SU-DHL-6 (cell line): ENCODE results near the gene OR2S2.

Experiments used
- H2AFZ ChIP-seq: fragments of 200-600 bp; sonication (generic); 2 replicates; pipeline ENCODE4 v1.6.1; 2014; ENCODE audit warnings: low read depth, mild to moderate bottlenecking, moderate library complexity, mixed read lengths, antibody characterized with exemption, low read length; ENCODE audit not compliant: severe bottlenecking
- H3F3A ChIP-seq: fragments of 200-600 bp; shearing (Covaris generic); 2 replicates; pipeline ENCODE4 v1.6.0; 2016; ENCODE audit warnings: antibody characterized with exemption, mild to moderate bottlenecking; ENCODE audit not compliant: insufficient read depth
- H3K27ac ChIP-seq: fragments of 200-600 bp; sonication (generic); 2 replicates; pipeline ENCODE4 v1.5.1; 2016; ENCODE audit warnings: low read depth, mild to moderate bottlenecking, low read length, moderate library complexity, mixed read lengths
- H3K27me3 ChIP-seq: fragments of 200-600 bp; sonication (generic), shearing (Covaris generic); 2 replicates; pipeline ENCODE4 v1.6.0; 2014; ENCODE audit warnings: mild to moderate bottlenecking, low read length
- H3K36me3 ChIP-seq: fragments of 200-600 bp; sonication (generic); 2 replicates; pipeline ENCODE4 v1.6.1; 2014; ENCODE audit warnings: mild to moderate bottlenecking, low read length, mixed read lengths
- H3K4me2 ChIP-seq: fragments of 300-600, 200-600 bp; shearing (Covaris generic), sonication (generic); 2 replicates; pipeline ENCODE4 v1.6.0; 2014; ENCODE audit warnings: low read length, low read depth, mild to moderate bottlenecking; ENCODE audit not compliant: poor library complexity, severe bottlenecking
- H3K4me3 ChIP-seq: fragments of 200-600 bp; sonication (generic); 2 replicates; pipeline ENCODE4 v1.5.1; 2014; ENCODE audit warnings: antibody characterized with exemption, low read length, mild to moderate bottlenecking, mixed read lengths; ENCODE audit not compliant: insufficient read depth, poor library complexity, severe bottlenecking
- H3K79me2 ChIP-seq: fragments of 200-600 bp; sonication (generic); 2 replicates; pipeline ENCODE4 v1.6.1; 2014; ENCODE audit warnings: mild to moderate bottlenecking, low read length, moderate library complexity; ENCODE audit not compliant: insufficient read depth
- H3K9ac ChIP-seq: fragments of 200-600 bp; sonication (generic); 2 replicates; pipeline ENCODE4 v1.7.0; 2014; ENCODE audit warnings: mild to moderate bottlenecking, low read length
- H3K9me2 ChIP-seq: fragments of 200-600 bp; sonication (generic); replicated peaks from 2 replicates; pipeline ENCODE4 v1.6.1; 2014; ENCODE audit warnings: low read length; ENCODE audit not compliant: insufficient read depth
- H3K9me3 ChIP-seq: fragments of 200-600 bp; sonication (generic); 2 replicates; pipeline ENCODE4 v1.6.1; 2014; ENCODE audit warnings: low read length, mixed read lengths; ENCODE audit not compliant: insufficient read depth
- H4K20me1 ChIP-seq: fragments of 200-600 bp; sonication (generic); 2 replicates; pipeline ENCODE4 v1.6.1; 2014; ENCODE audit warnings: low read depth, mild to moderate bottlenecking, antibody characterized with exemption, low read length, moderate library complexity, mixed read lengths
- EZH2phosphoT487 ChIP-seq: fragments of 200-600 bp; sonication (generic), shearing (Covaris generic); conservative IDR thresholded peaks from 2 replicates; pipeline ENCODE4 v1.6.1; 2018; ENCODE audit warnings: mild to moderate bottlenecking, antibody characterized with exemption, low read length, moderate library complexity, mixed read lengths
- TF ChIP-seq, protein P1 (sequence below): fragments of 200-600 bp; sonication (generic); IDR thresholded peaks from one replicate; pipeline ENCODE4 v1.5.1; 2017; ENCODE audit warnings: antibody characterized with exemption, mild to moderate bottlenecking, low read length, moderate library complexity; ENCODE audit not compliant: insufficient read depth, poor library complexity, severe bottlenecking

OR2S2 gene

DNA sequence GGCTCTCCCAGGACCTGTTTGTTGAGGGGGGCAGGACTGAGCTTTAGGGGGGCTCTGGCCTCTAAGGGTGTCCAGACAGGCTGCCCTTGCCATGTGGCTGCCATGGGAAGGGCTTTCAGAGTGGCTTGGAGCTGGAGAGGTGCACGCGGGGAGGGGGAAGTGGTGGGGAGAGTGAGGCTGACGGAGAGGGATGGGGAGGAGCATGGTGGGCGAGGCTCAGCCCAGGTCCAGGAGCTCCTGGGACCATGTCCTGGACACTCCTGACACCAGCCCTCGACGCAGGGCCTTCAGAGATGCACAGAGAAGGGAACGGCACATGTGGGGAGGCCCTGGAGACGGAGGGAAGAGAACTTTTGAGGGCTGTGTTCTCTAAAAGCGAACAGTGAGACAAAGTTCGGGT lies 46.3 kb downstream of the OR2S2 start:
- no peak overlapping the region for H3K4me2 ChIP-seq
- H3K9me2 ChIP-seq: no peaks in the 10 kb centered on the region
- no peaks in the 10 kb centered on the region for H3F3A ChIP-seq
- H3K79me2 ChIP-seq: no peaks in the 10 kb centered on the region
- no peak for TF ChIP-seq EZH2phosphoT487
- TF ChIP-seq, protein P1, sequence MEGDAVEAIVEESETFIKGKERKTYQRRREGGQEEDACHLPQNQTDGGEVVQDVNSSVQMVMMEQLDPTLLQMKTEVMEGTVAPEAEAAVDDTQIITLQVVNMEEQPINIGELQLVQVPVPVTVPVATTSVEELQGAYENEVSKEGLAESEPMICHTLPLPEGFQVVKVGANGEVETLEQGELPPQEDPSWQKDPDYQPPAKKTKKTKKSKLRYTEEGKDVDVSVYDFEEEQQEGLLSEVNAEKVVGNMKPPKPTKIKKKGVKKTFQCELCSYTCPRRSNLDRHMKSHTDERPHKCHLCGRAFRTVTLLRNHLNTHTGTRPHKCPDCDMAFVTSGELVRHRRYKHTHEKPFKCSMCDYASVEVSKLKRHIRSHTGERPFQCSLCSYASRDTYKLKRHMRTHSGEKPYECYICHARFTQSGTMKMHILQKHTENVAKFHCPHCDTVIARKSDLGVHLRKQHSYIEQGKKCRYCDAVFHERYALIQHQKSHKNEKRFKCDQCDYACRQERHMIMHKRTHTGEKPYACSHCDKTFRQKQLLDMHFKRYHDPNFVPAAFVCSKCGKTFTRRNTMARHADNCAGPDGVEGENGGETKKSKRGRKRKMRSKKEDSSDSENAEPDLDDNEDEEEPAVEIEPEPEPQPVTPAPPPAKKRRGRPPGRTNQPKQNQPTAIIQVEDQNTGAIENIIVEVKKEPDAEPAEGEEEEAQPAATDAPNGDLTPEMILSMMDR: no peak
- H4K20me1 ChIP-seq: no peaks in the 10 kb centered on the region
- no peaks in the 10 kb centered on the region for H3K27me3 ChIP-seq
- H2AFZ ChIP-seq: no peak overlapping the region
- H3K9ac ChIP-seq: no peak overlapping the region
- no peaks in the 10 kb centered on the region for H3K36me3 ChIP-seq
- H3K4me3 ChIP-seq: no peak overlapping the region
- H3K9me3 ChIP-seq: no peaks in the 10 kb centered on the region; the same call in 1 of the 2 replicates
- H3K27ac ChIP-seq: no peak overlapping the region

DNA sequence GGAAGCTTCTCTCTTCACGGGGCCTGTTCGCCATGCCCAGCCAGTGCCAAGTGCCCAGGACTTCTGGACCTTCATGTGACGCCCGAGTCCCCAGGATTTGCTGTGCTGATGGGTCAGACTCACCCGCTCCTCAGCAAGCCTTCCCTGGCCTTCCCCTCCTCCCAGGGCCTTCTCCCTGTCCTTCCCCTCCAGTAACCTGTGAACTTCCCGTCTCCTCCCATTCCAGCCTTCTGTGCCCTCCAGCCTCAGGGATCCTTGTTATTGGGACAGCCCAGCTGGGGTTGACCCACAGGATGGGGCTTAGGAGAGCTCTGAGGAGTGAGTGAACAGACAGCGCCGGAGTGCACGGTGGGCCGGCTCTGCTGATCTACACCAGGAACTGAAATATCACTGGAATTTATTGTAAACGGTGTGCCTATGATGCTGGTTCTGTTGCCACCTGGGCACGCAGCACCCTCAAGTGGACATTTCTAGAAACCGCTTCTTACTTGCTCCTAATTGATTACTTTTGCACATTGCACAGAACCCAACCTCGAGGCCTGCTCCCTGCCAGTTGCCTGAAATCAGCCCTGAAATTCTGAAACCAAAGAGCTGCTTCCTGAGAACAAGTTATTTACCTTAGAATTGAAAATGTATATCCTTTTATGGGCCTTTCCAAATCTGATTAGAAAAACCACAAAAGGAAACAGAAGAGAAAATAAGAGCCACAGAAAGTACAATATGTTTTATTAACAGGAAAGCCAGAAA lies 47.2 kb downstream of the OR2S2 start:
- no peak for TF ChIP-seq EZH2phosphoT487
- TF ChIP-seq, protein P1: peak; percentile 52
- no peaks in the 10 kb centered on the region for H3K36me3 ChIP-seq
- no peaks in the 10 kb centered on the region for H3K9me2 ChIP-seq
- no peak overlapping the region for H2AFZ ChIP-seq
- no peak overlapping the region for H3K4me3 ChIP-seq
- H3K4me2 ChIP-seq: no peak overlapping the region
- H3K9ac ChIP-seq: no peak overlapping the region
- no peaks in the 10 kb centered on the region for H3K79me2 ChIP-seq
- H3K27ac ChIP-seq: no peak overlapping the region
- no peaks in the 10 kb centered on the region for H4K20me1 ChIP-seq
- H3K9me3 ChIP-seq: no peaks in the 10 kb centered on the region; the same call in 1 of the 2 replicates
- H3F3A ChIP-seq: no peaks in the 10 kb centered on the region
- H3K27me3 ChIP-seq: no peaks in the 10 kb centered on the region

DNA sequence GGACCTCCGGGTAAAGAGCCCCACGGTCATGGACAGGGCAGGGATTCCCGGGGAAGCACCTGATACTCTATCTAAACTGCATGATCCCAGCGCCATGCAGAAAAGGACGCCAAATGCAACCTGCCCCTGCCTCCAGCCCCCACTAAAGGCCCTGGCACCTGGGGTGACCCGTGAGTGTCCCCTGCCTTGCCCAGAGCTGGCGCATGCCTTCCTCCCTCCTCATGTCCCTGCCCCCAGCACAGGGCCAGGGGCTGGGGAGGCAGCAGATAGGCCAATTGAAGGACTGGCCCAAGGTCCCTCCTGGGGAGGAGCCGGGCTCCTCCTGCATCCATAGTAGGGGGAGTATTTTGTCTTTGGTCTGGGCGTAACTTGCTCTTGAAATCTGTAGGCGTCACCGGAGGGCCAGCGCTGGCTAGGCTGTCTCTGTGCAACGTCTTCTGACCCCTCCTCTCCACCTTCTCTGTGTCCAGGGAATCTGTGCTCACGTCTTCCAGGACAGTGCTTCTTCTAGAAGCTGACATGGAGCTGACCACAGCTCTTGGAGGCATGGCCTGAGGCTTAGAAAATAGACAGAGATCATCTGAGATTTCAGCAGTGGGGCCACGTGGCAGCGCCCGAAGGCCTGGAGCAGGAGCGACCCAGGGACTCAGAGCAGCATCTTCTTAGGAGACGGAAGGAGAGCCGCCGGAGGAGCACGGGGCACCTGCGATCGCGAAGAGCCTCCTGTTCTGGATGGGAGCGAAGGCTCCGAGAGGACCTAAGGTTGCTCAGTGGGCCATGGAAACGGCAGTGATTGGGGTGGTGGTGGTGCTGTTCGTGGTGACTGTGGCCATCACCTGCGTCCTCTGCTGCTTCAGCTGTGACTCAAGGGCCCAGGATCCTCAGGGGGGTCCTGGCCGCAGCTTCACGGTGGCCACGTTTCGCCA lies 48.0 kb downstream of the OR2S2 start:
- Histone ChIP-seq H3K9ac (no peak overlapping the region), H3K27me3 (no peaks in the 10 kb centered on the region), H3K9me2 (no peaks in the 10 kb centered on the region), H3F3A (no peaks in the 10 kb centered on the region), H3K4me2 (no peak overlapping the region), H2AFZ (no peak overlapping the region), H3K79me2 (no peaks in the 10 kb centered on the region), H4K20me1 (no peaks in the 10 kb centered on the region), H3K4me3 (no peak overlapping the region), H3K9me3 (no peaks in the 10 kb centered on the region; the same call in 1 of the 2 replicates), H3K27ac (no peak overlapping the region), H3K36me3 (no peaks in the 10 kb centered on the region)
- TF ChIP-seq, protein P1: no peak
- TF ChIP-seq EZH2phosphoT487: no peak
